Measurements from ENCODE around the gene LRP1.

GRCh38 chr12:57209916-57210315, 81.6 kb downstream of the LRP1 start:
- TF ChIP-seq CTCF (conservative IDR thresholded peaks at IDR 0.05; ENCODE audit: low read depth, low read length) (no peak), CEBPB (IDR thresholded peaks at IDR 0.05; ENCODE audit: low read depth, low read length) (no peak), BHLHE40 (IDR thresholded peaks at IDR 0.05; ENCODE audit: low read depth, low read length) (no peak), POLR2A (IDR thresholded peaks at IDR 0.05; ENCODE audit: low read depth, low read length) (no peak), MAZ (IDR thresholded peaks at IDR 0.05; ENCODE audit: borderline replicate concordance, low read depth, low read length) (no peak), USF2 (IDR thresholded peaks at IDR 0.05; ENCODE audit: low read depth, low read length) (no peak), SMC3 (IDR thresholded peaks at IDR 0.05; ENCODE audit: low read depth, low read length) (no peak), FOS (IDR thresholded peaks at IDR 0.05; ENCODE audit: low read depth, low read length) (no peak), RAD21 (IDR thresholded peaks at IDR 0.05; ENCODE audit: low read length) (no peak)

Data from IMR-90 (cell line).